Pancreas (tissue), 10 donors: ENCODE data around the gene GDF2. TPM values are rescaled to one million over a fixed set of nuclear protein-coding genes. Genes with fewer than 3 reads are reported as not detected.

Source experiments
- ATAC-seq, 4 donors: fragments of 200-7000 bp; cut with Tn5 transposase; one replicate each; pipeline versions ENCODE4 v1.8.0 to v1.9.1; 2020; ENCODE audit warnings: mild to moderate bottlenecking in 4 of 4, moderate library complexity in 4 of 4
- DNase-seq, 6 donors: peaks; one replicate each; pipeline ENCODE4 v3.0.0-alpha.2; 2020
- FAIRE-seq: peaks from 2 replicates; lab custom pipeline; 2012; peaks lifted over from hg19 to GRCh38; lab: Jason Lieb, UNC
- H3K27ac ChIP-seq, 4 donors: fragments of 200-600 bp; sonication (generic); 1 replicate in 3 of 4; 2 replicates in 1 of 4; pipeline versions ENCODE4 v1.5.0 to v1.8.0; 2020
- H3K27me3 ChIP-seq, 4 donors: fragments of 200-600 bp; one replicate each; pipeline ENCODE4 v1.8.0; 2021
- H3K36me3 ChIP-seq, 3 donors: fragments of 200-600 bp; sonication (generic) in 1 of 3; one replicate each; pipeline versions ENCODE4 v1.5.0 to v1.8.0; 2020 to 2021
- H3K4me1 ChIP-seq, 3 donors: fragments of 200-600 bp; one replicate each; pipeline ENCODE4 v1.8.0; 2021
- H3K4me3 ChIP-seq, 4 donors: fragments of 200-600 bp; sonication (generic) in 2 of 4; one replicate each; pipeline versions ENCODE4 v1.5.0 to v1.8.0; 2020 to 2021
- H3K9me3 ChIP-seq, 4 donors: fragments of 200-600 bp; one replicate each; pipeline ENCODE4 v1.8.0; 2021
- CTCF ChIP-seq, 4 donors: fragments of 200-600 bp; sonication (generic) in 3 of 4; IDR thresholded peaks; one replicate each; pipeline versions ENCODE4 v1.5.0 to v1.8.0; 2021; ENCODE audit warnings: antibody characterized with exemption in 4 of 4
- WGBS, 2 donors: extraction: QIAGEN DNeasy Blood & Tissue Kit; methylation state at CpG; one replicate each; pipeline ENCODE4 v1.1.7; 2013; 5-methylcytosine and 5-hydroxymethylcytosine counted together
- intact Hi-C, 3 donors: fragments of 100-400 bp; cut with DNase I; formaldehyde crosslinking; loops; one replicate each; pipeline versions ENCODE4 v1.11.1 to v1.14.2; 2022
- polyA plus RNA-seq, 2 donors: library from polyadenylated mRNA; stranded (reverse); fragments of 200-250 nt; gene quantifications; one replicate each; pipeline ENCODE4 v1.2.3, GENCODE V29; 2013
- total RNA-seq, 6 donors: library from RNA; stranded (reverse); fragmentation: NEBNext Ultra II Directional in 4 of 6; extraction: Animal tissue kit (Norgen Biotek cat#: 25700) in 4 of 6; gene quantifications; one replicate each; pipeline versions ENCODE4 v1.2.1 to v1.2.4, GENCODE V29; 2021 to 2023
- donor health status: healthy with polysubstance abuse.
- donor health status: DM: no; HTN: no; CAD: no; lungs with moderate emphysema.
- donor health status: DM: no; HTN: no; CAD: no.
- donor health status: control.
- donor health status: control.
- donor health status: Bipolar disorder and iron deficiency.
- donor health status: DM: yes; HTN: yes; CAD: no.
- donor health status: DM: no; HTN: no; CAD: no.
- donor health status: DM: no; HTN: no; CAD: no.
- donor health status: DM: yes; HTN: yes; CAD: no.

The GDF2 gene
- total and polyA plus RNA-seq, 8 donors, result not detected

- intact Hi-C loops, result no loop called here
- ATAC-seq (no peak), DNase-seq (peak in 1 of 6 donors; percentile 42), FAIRE-seq (no peak)
- Histone ChIP-seq H3K4me1 (no peaks in the 10 kb centered on the region), H3K4me3 (no peak within 1 kb of the TSS), H3K27ac (no peak within 1 kb of the TSS), H3K27me3 (no peaks in the 10 kb centered on the region), H3K9me3 (no peaks in the 10 kb centered on the region), H3K36me3 (no peaks in the 10 kb centered on the region)
- TF ChIP-seq CTCF (IDR thresholded peaks at IDR 0.05), result no peak
- WGBS, 2 donors, result 74 to 84% methylated on average over 5 of the region's 5 CpGs
These were observed 25.9 kb downstream of the GDF2 start, which contains the start of gene RBP3 for GRCh38 chr10:47348138-47348651. Gene RBP3 (plus strand): TSS chr10:47348363. CDS start chr10:47348485, 122 bp downstream.

- H3K4me3 ChIP-seq, result no peak overlapping the region
- DNase-seq (peak in 1 of 6 donors; percentile 41), ATAC-seq (no peak), FAIRE-seq (no peak)
- intact Hi-C loops, result no loop called here
- no peaks in the 10 kb centered on the region for H3K27me3 ChIP-seq
- H3K27ac ChIP-seq, result no peak overlapping the region
- no peaks in the 10 kb centered on the region for H3K36me3 ChIP-seq
- no peaks in the 10 kb centered on the region for H3K9me3 ChIP-seq
- TF ChIP-seq CTCF (IDR thresholded peaks at IDR 0.05), result no peak
- 83 to 86% methylated on average over 36 of the region's 36 CpGs for WGBS, 2 donors
- no peaks in the 10 kb centered on the region for H3K4me1 ChIP-seq
These were observed 26.6 kb downstream of the GDF2 start for GRCh38 chr10:47348661-47349470.

GRCh38 chr10:47349516-47349915, 27.3 kb downstream of the GDF2 start:
- intact Hi-C loops, result no loop called here
- Histone ChIP-seq H3K27me3 (no peaks in the 10 kb centered on the region), H3K36me3 (no peaks in the 10 kb centered on the region), H3K27ac (no peak overlapping the region), H3K9me3 (no peaks in the 10 kb centered on the region), H3K4me3 (no peak overlapping the region), H3K4me1 (no peaks in the 10 kb centered on the region)
- peak in 1 of 6 donors; percentile 27 for DNase-seq
- no peak for TF ChIP-seq CTCF (IDR thresholded peaks at IDR 0.05)
- ATAC-seq, result no peak
- 88 to 92% methylated on average over 22 of the region's 22 CpGs for WGBS, 2 donors
- no peak for FAIRE-seq

- H3K4me3 ChIP-seq, result no peak overlapping the region
- TF ChIP-seq CTCF (IDR thresholded peaks at IDR 0.05), result no peak
- 94 to 95% methylated on average over 31 of the region's 31 CpGs for WGBS, 2 donors
- H3K36me3 ChIP-seq, result no peaks in the 10 kb centered on the region
- H3K4me1 ChIP-seq, result no peaks in the 10 kb centered on the region
- ATAC-seq (no peak), FAIRE-seq (no peak), DNase-seq (peak in 1 of 6 donors; percentile 50)
- no peak overlapping the region for H3K27ac ChIP-seq
- H3K9me3 ChIP-seq, result no peaks in the 10 kb centered on the region
- intact Hi-C loops, result no loop called here
- no peaks in the 10 kb centered on the region for H3K27me3 ChIP-seq
These were observed 27.7 kb downstream of the GDF2 start for GRCh38 chr10:47349941-47350371.
